ENCODE results near the gene PCDHGA8.
"Not testable (repeated sequence)": the region's sequence is repeated elsewhere in the genome, so short reads cannot be mapped to it uniquely, and the experiment has no call there.

Gene PCDHGA8

GRCh38 chr5:141371572-141372475 is 20.6 kb upstream of the PCDHGA8 start:
- DNase-seq, result no peak

- no peak for DNase-seq
Measured at GRCh38 chr5:141373673-141374317, 18.6 kb upstream of the PCDHGA8 start, which contains the start of gene PCDHGA6. PCDHGA6 (plus strand) TSS chr5:141373891; CDS start chr5:141374084, 193 bp downstream.

- DNase-seq, result no peak
Measured at GRCh38 chr5:141374627-141375026, 17.8 kb upstream of the PCDHGA8 start.

GRCh38 chr5:141375444-141376155 is 16.8 kb upstream of the PCDHGA8 start:
- not testable (repeated sequence) for DNase-seq

GRCh38 chr5:141382469-141383294 is 9.8 kb upstream of the PCDHGA8 start, which contains the start of gene PCDHGA7:
PCDHGA7 (plus strand) TSS chr5:141382742; CDS start chr5:141382900, 158 bp downstream.
- peak in 1 of 5 experiments; percentile 11 for DNase-seq

- no peak for DNase-seq
Measured at GRCh38 chr5:141383345-141383744, 9.1 kb upstream of the PCDHGA8 start.

- DNase-seq, result no peak
Measured at GRCh38 chr5:141384471-141385267, 7.8 kb upstream of the PCDHGA8 start.

GRCh38 chr5:141387557-141388311 is 4.7 kb upstream of the PCDHGA8 start, which contains the start of gene PCDHGB4:
PCDHGB4 (plus strand) TSS chr5:141387698; CDS start chr5:141387885, 187 bp downstream.
- peak in 1 of 5 experiments; percentile 30 for DNase-seq

- no peak for DNase-seq
Measured at GRCh38 chr5:141388661-141389060, 3.8 kb upstream of the PCDHGA8 start.

GRCh38 chr5:141389153-141390042 is 3.0 kb upstream of the PCDHGA8 start:
- DNase-seq, result no peak

GRCh38 chr5:141393267-141393666 is 834 bp downstream of the PCDHGA8 start:
- DNase-seq, result no peak

- DNase-seq, result not testable (repeated sequence)
Measured at GRCh38 chr5:141394401-141395187, 2.2 kb downstream of the PCDHGA8 start.

- peak in 1 of 5 experiments; percentile 45 for DNase-seq
Measured at GRCh38 chr5:141397756-141398551, 5.5 kb downstream of the PCDHGA8 start, which contains the start of gene PCDHGB5. PCDHGB5 (plus strand) TSS chr5:141397947; CDS start chr5:141398128, 181 bp downstream.

- DNase-seq, result no peak
Measured at GRCh38 chr5:141398608-141399007, 6.2 kb downstream of the PCDHGA8 start.

GRCh38 chr5:141399555-141400258 is 7.3 kb downstream of the PCDHGA8 start:
- no peak for DNase-seq

- no peak for DNase-seq
Measured at GRCh38 chr5:141402553-141403243, 10.3 kb downstream of the PCDHGA8 start, which contains the start of gene PCDHGA9. PCDHGA9 (plus strand) TSS chr5:141402778; CDS start chr5:141402953, 175 bp downstream.
